Calu3 (cell line): Measurements from ENCODE around the gene CERK. TPM values are rescaled to one million over a fixed set of nuclear protein-coding genes. Genes with fewer than 3 reads are reported as not detected.

Source experiments
- BruUV-seq: library from RNA; stranded (reverse); fragments of 400-500 nt; replicated peaks from 2 replicates; lab custom pipeline; 2021; lab: Mats Ljungman, UMichigan
- CTCF ChIA-PET: fragments of 300-600 bp; sonication (Branson Sonifier 250); formaldehyde crosslinking; loops from one replicate; lab custom pipeline; 2022; ENCODE audit warnings: antibody characterized with exemption; lab: Charles Lee
- DNase-seq: peaks from one replicate; pipeline ENCODE4 v3.0.0; 2022
- H3K27ac Mint-ChIP-seq: one replicate; pipeline ENCODE4 v1.8.0; 2022; ENCODE audit warnings: mixed read lengths; ENCODE audit not compliant: unreplicated experiment
- H3K27me3 Mint-ChIP-seq: one replicate; pipeline ENCODE4 v1.8.0; 2022; ENCODE audit warnings: mixed read lengths; ENCODE audit not compliant: unreplicated experiment
- H3K36me3 Mint-ChIP-seq: one replicate; pipeline ENCODE4 v1.8.0; 2022; ENCODE audit warnings: mild to moderate bottlenecking, moderate library complexity, mixed read lengths; ENCODE audit not compliant: insufficient read depth, unreplicated experiment
- H3K4me1 Mint-ChIP-seq: one replicate; pipeline ENCODE4 v1.8.0; 2022; ENCODE audit warnings: mild to moderate bottlenecking, low read depth, mixed read lengths; ENCODE audit not compliant: unreplicated experiment
- H3K4me3 Mint-ChIP-seq: one replicate; pipeline ENCODE4 v1.8.0; 2022; ENCODE audit warnings: mild to moderate bottlenecking, low read depth, moderate library complexity, mixed read lengths; ENCODE audit not compliant: unreplicated experiment
- H3K9me3 Mint-ChIP-seq: one replicate; pipeline ENCODE4 v1.8.0; 2022; ENCODE audit warnings: low read depth, mixed read lengths; ENCODE audit not compliant: unreplicated experiment
- CTCF ChIP-seq: fragments of 200-600 bp; IDR thresholded peaks from one replicate; pipeline ENCODE4 v1.8.0; 2022; ENCODE audit warnings: antibody characterized with exemption; ENCODE audit not compliant: unreplicated experiment
- intact Hi-C: fragments of 100-400 bp; cut with micrococcal nuclease; formaldehyde crosslinking; loops from one replicate; pipeline ENCODE4 v1.10.0; 2022; ENCODE audit not compliant: unreplicated experiment
- total RNA-seq: library from RNA; stranded (reverse); gene quantifications from 2 replicates; pipeline ENCODE4 v1.2.3, GENCODE V29; 2022

The CERK gene
- total RNA-seq, 1 experiment from 2014 or later: 25.0 TPM

GRCh38 chr22:46687460-46687859, 50.6 kb downstream of the CERK start:
- H3K4me3 Mint-ChIP-seq: no peak overlapping the region
- no peak for DNase-seq
- no TSS peak for BruUV-seq
- H3K36me3 Mint-ChIP-seq: peaks cover 26% of the 10 kb centered on the region
- H3K4me1 Mint-ChIP-seq: peaks cover 8% of the 10 kb centered on the region
- no peaks in the 10 kb centered on the region for H3K9me3 Mint-ChIP-seq
- no peaks in the 10 kb centered on the region for H3K27me3 Mint-ChIP-seq
- TF ChIP-seq CTCF: no peak
- CTCF ChIA-PET: no interaction called here
- no peak overlapping the region for H3K27ac Mint-ChIP-seq
- intact Hi-C loops: no loop called here

- intact Hi-C loops: no loop called here
- H3K27me3 Mint-ChIP-seq: no peaks in the 10 kb centered on the region
- CTCF ChIA-PET: no interaction called here
Measured at GRCh38 chr22:46687048-46687444, 51.0 kb downstream of the CERK start.

GRCh38 chr22:46686221-46687047, 51.6 kb downstream of the CERK start:
- no peak for TF ChIP-seq CTCF
- Mint-ChIP-seq H3K4me1 (peaks cover 8% of the 10 kb centered on the region), H3K36me3 (peaks cover 24% of the 10 kb centered on the region), H3K9me3 (no peaks in the 10 kb centered on the region), H3K27me3 (no peaks in the 10 kb centered on the region), H3K27ac (no peak overlapping the region), H3K4me3 (no peak overlapping the region)
- CTCF ChIA-PET: interaction anchor here (1.1 kb wide), 1 partner anchor 122 kb away, joined by 3 read pairs; no protein-coding TSS in a partner anchor
- no TSS peak for BruUV-seq
- no peak for DNase-seq
- intact Hi-C loops: no loop called here

More at GRCh38 chr22:46687048-46687444, 51.0 kb downstream of the CERK start:
- Mint-ChIP-seq H3K27ac (no peak overlapping the region), H3K36me3 (peaks cover 24% of the 10 kb centered on the region), H3K4me3 (no peak overlapping the region), H3K4me1 (peaks cover 8% of the 10 kb centered on the region), H3K9me3 (no peaks in the 10 kb centered on the region)
- no peak for DNase-seq
- TF ChIP-seq CTCF: no peak
- no TSS peak for BruUV-seq

- no peak for TF ChIP-seq CTCF
- BruUV-seq: TSS peak; percentile 57
- no peak overlapping the region for H3K27ac Mint-ChIP-seq
- H3K9me3 Mint-ChIP-seq: no peaks in the 10 kb centered on the region
- CTCF ChIA-PET: no interaction called here
- H3K4me1 Mint-ChIP-seq: peaks cover 8% of the 10 kb centered on the region
- H3K27me3 Mint-ChIP-seq: no peaks in the 10 kb centered on the region
- intact Hi-C loops: no loop called here
- no peak for DNase-seq
- peaks cover 17% of the 10 kb centered on the region for H3K36me3 Mint-ChIP-seq
- no peak overlapping the region for H3K4me3 Mint-ChIP-seq
Measured at GRCh38 chr22:46684706-46685105, 53.3 kb downstream of the CERK start.
